Hematopoietic multipotent progenitor cell treated with erythropoietin and hydrocortisone succinate and interleukin-3 and kit ligand, for 17 days (in vitro differentiated cells): Measurements from ENCODE around the gene MYOC.
"Not testable (repeated sequence)": the region's sequence is repeated elsewhere in the genome, so short reads cannot be mapped to it uniquely, and the experiment has no call there.

Experiments used
- DNase-seq: peaks from one replicate; pipeline ENCODE4 v3.0.0-alpha.2; 2015; ENCODE audit warnings: low spot score

MYOC gene

GRCh38 chr1:171603042-171603441, 49.4 kb downstream of the MYOC start:
- DNase-seq: not testable (repeated sequence)

- no peak for DNase-seq
Measured at GRCh38 chr1:171600862-171601261, 51.6 kb downstream of the MYOC start.

GRCh38 chr1:171600310-171600709, 52.2 kb downstream of the MYOC start:
- not testable (repeated sequence) for DNase-seq

- no peak for DNase-seq
Measured at GRCh38 chr1:171597203-171597602, 55.3 kb downstream of the MYOC start.

- DNase-seq: no peak
Measured at GRCh38 chr1:171596705-171597104, 55.8 kb downstream of the MYOC start.

GRCh38 chr1:171596119-171596518, 56.4 kb downstream of the MYOC start:
- no peak for DNase-seq

- DNase-seq: no peak
Measured at GRCh38 chr1:171595324-171595723, 57.2 kb downstream of the MYOC start.

GRCh38 chr1:171590022-171590421, 62.5 kb downstream of the MYOC start:
- DNase-seq: no peak

- no peak for DNase-seq
Measured at GRCh38 chr1:171588230-171588629, 64.3 kb downstream of the MYOC start.

GRCh38 chr1:171585715-171586114, 66.8 kb downstream of the MYOC start:
- no peak for DNase-seq
